Measurements from ENCODE around the gene ZSCAN21. TPM values are rescaled to one million over a fixed set of nuclear protein-coding genes. Genes with fewer than 3 reads are reported as not detected.

Gene ZSCAN21
- total RNA-seq, 1 donor from 2014 or later: 8.4 TPM

GRCh38 chr7:100069991-100070390 lies 20.4 kb downstream of the ZSCAN21 start:
- TF ChIP-seq CTCF (IDR thresholded peaks at IDR 0.05): no peak
- DNase-seq: no peak
- no peak for ATAC-seq
- H3K27ac ChIP-seq: no peak overlapping the region
- H3K4me1 ChIP-seq: peaks cover 8% of the 10 kb centered on the region
- H3K4me3 ChIP-seq: no peak overlapping the region
- intact Hi-C loops (cut with DNase I): no loop called here
- H3K9me3 ChIP-seq: peaks cover 28% of the 10 kb centered on the region
- no peaks in the 10 kb centered on the region for H3K27me3 ChIP-seq (ENCODE audit: low read depth)
- peaks cover 68% of the 10 kb centered on the region for H3K36me3 ChIP-seq

- Histone ChIP-seq H3K27me3 (ENCODE audit: low read depth) (no peaks in the 10 kb centered on the region), H3K36me3 (peaks cover 80% of the 10 kb centered on the region), H3K9me3 (peaks cover 28% of the 10 kb centered on the region), H3K4me1 (no peaks in the 10 kb centered on the region), H3K4me3 (no peak overlapping the region), H3K27ac (no peak overlapping the region)
- DNase-seq (no peak), ATAC-seq (no peak)
- no peak for TF ChIP-seq CTCF (IDR thresholded peaks at IDR 0.05)
- intact Hi-C loops (cut with DNase I): no loop called here
These were observed 21.6 kb downstream of the ZSCAN21 start for GRCh38 chr7:100071018-100071723.

GRCh38 chr7:100072462-100072861 lies 22.9 kb downstream of the ZSCAN21 start:
- Histone ChIP-seq H3K27ac (no peak overlapping the region), H3K9me3 (peaks cover 28% of the 10 kb centered on the region), H3K4me3 (no peak overlapping the region), H3K36me3 (peaks cover 89% of the 10 kb centered on the region), H3K4me1 (no peaks in the 10 kb centered on the region), H3K27me3 (ENCODE audit: low read depth) (no peaks in the 10 kb centered on the region)
- no peak for TF ChIP-seq CTCF (IDR thresholded peaks at IDR 0.05)
- DNase-seq (no peak), ATAC-seq (no peak)
- intact Hi-C loops (cut with DNase I): no loop called here

GRCh38 chr7:100074841-100075240 lies 25.3 kb downstream of the ZSCAN21 start:
- peaks cover 28% of the 10 kb centered on the region for H3K9me3 ChIP-seq
- no peaks in the 10 kb centered on the region for H3K27me3 ChIP-seq (ENCODE audit: low read depth)
- ATAC-seq: no peak
- no peak for DNase-seq
- TF ChIP-seq CTCF (IDR thresholded peaks at IDR 0.05): no peak
- H3K27ac ChIP-seq: no peak overlapping the region
- intact Hi-C loops (cut with DNase I): no loop called here
- H3K4me3 ChIP-seq: no peak overlapping the region
- H3K36me3 ChIP-seq: peaks cover 98% of the 10 kb centered on the region
- peaks cover 11% of the 10 kb centered on the region for H3K4me1 ChIP-seq

GRCh38 chr7:100075418-100075817 lies 25.8 kb downstream of the ZSCAN21 start:
- H3K27ac ChIP-seq: no peak overlapping the region
- no peak overlapping the region for H3K4me3 ChIP-seq
- TF ChIP-seq CTCF (IDR thresholded peaks at IDR 0.05): no peak
- no peaks in the 10 kb centered on the region for H3K27me3 ChIP-seq (ENCODE audit: low read depth)
- no peak for DNase-seq
- no peak for ATAC-seq
- H3K4me1 ChIP-seq: peaks cover 16% of the 10 kb centered on the region
- peaks cover 25% of the 10 kb centered on the region for H3K9me3 ChIP-seq
- peaks cover 92% of the 10 kb centered on the region for H3K36me3 ChIP-seq
- intact Hi-C loops (cut with DNase I): no loop called here
